ENCODE data around the gene RPS4Y1. TPM values are rescaled to one million over a fixed set of nuclear protein-coding genes. Genes with fewer than 3 reads are reported as not detected.

RPS4Y1 gene
- total RNA-seq, 3 donors from 2014 or later: 176 to 215 TPM; not detected in 1

- intact Hi-C loops (cut with DNase I, micrococcal nuclease): no loop called here
- no peak for ATAC-seq
Measured at GRCh38 chrY:2885880-2886279, 44.5 kb downstream of the RPS4Y1 start.

GRCh38 chrY:2887386-2887785 lies 46.0 kb downstream of the RPS4Y1 start:
- TF ChIP-seq CTCF (IDR thresholded peaks at IDR 0.05): no peak
- ATAC-seq: no peak

More at GRCh38 chrY:2885880-2886279, 44.5 kb downstream of the RPS4Y1 start:
- no peak for TF ChIP-seq CTCF (IDR thresholded peaks at IDR 0.05)
- no peak for DNase-seq
- H3K36me3 ChIP-seq (ENCODE audit: low read depth): no peaks in the 10 kb centered on the region
- H3K9me3 ChIP-seq: no peaks in the 10 kb centered on the region
- no peak overlapping the region for H3K4me3 ChIP-seq
- no peaks in the 10 kb centered on the region for H3K4me1 ChIP-seq (ENCODE audit: low read depth)

GRCh38 chrY:2887955-2888354 lies 46.6 kb downstream of the RPS4Y1 start:
- Histone ChIP-seq H3K4me1 (ENCODE audit: low read depth) (no peaks in the 10 kb centered on the region), H3K4me3 (no peak overlapping the region), H3K36me3 (ENCODE audit: low read depth) (no peaks in the 10 kb centered on the region), H3K9me3 (no peaks in the 10 kb centered on the region)
- intact Hi-C loops (cut with DNase I, micrococcal nuclease): no loop called here
- no peak for DNase-seq
- TF ChIP-seq CTCF (IDR thresholded peaks at IDR 0.05): no peak
- no peak for ATAC-seq

More at GRCh38 chrY:2887386-2887785, 46.0 kb downstream of the RPS4Y1 start:
- H3K4me3 ChIP-seq: no peak overlapping the region
- no peaks in the 10 kb centered on the region for H3K4me1 ChIP-seq (ENCODE audit: low read depth)
- intact Hi-C loops (cut with DNase I, micrococcal nuclease): no loop called here
- no peak for DNase-seq
- no peaks in the 10 kb centered on the region for H3K9me3 ChIP-seq
- H3K36me3 ChIP-seq (ENCODE audit: low read depth): no peaks in the 10 kb centered on the region

GRCh38 chrY:2893471-2893870 lies 52.1 kb downstream of the RPS4Y1 start:
- intact Hi-C loops (cut with DNase I, micrococcal nuclease): no loop called here
- no peak for DNase-seq
- ATAC-seq: no peak
- no peak overlapping the region for H3K4me3 ChIP-seq
- no peak for TF ChIP-seq CTCF (IDR thresholded peaks at IDR 0.05)
- no peaks in the 10 kb centered on the region for H3K9me3 ChIP-seq
- H3K4me1 ChIP-seq (ENCODE audit: low read depth): no peaks in the 10 kb centered on the region
- H3K36me3 ChIP-seq (ENCODE audit: low read depth): no peaks in the 10 kb centered on the region

- no peak for TF ChIP-seq CTCF (IDR thresholded peaks at IDR 0.05)
- H3K36me3 ChIP-seq (ENCODE audit: low read depth): no peaks in the 10 kb centered on the region
- intact Hi-C loops (cut with DNase I, micrococcal nuclease): no loop called here
- no peaks in the 10 kb centered on the region for H3K4me1 ChIP-seq (ENCODE audit: low read depth)
- DNase-seq (no peak), ATAC-seq (no peak)
- H3K9me3 ChIP-seq: no peaks in the 10 kb centered on the region
- no peak overlapping the region for H3K4me3 ChIP-seq
Measured at GRCh38 chrY:2896050-2896449, 54.6 kb downstream of the RPS4Y1 start.

- ATAC-seq (no peak), DNase-seq (no peak)
- no peak for TF ChIP-seq CTCF (IDR thresholded peaks at IDR 0.05)
- Histone ChIP-seq H3K4me3 (no peak overlapping the region), H3K9me3 (no peaks in the 10 kb centered on the region), H3K4me1 (ENCODE audit: low read depth) (no peaks in the 10 kb centered on the region), H3K36me3 (ENCODE audit: low read depth) (no peaks in the 10 kb centered on the region)
- intact Hi-C loops (cut with DNase I, micrococcal nuclease): no loop called here
Measured at GRCh38 chrY:2907356-2907755, 66.0 kb downstream of the RPS4Y1 start.

Data from mucosa of descending colon (tissue), 3 donors.